ENCODE measurements around the gene C1QL2.

DNA sequence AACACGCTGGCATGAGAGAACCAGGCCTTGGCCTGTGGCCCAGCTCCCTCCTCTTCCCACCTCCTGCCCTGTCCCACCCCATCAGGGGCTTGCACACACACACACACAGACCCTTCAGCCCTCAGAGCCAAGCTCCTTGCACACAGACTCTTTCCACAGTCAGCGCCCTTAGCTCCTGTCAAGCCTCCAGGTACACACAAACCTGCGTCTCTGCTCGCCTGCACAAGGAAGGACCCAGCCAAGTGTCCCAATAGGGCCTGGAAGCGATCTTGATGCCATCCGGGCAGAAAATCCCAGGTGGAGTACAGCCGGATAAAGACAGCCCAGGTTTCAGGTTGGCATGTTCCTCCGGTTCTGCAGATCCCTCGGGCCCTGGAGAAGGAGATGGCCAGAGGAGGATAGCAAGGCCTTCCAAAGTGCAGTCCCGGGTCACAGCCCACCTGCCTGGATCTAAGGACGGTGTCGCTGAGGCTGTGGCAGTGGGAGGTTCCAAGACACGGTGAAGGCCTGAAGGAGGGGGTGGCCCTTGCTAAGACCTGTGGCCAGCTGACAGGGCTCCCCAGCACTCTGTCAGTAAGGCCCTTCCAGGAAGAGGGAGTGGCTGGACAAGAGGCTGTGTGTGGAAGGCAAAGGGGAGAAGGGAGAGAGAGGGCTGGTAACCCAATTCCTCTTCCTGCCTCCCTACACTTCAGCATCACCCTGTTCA lies 46.6 kb upstream of the C1QL2 start:
- TF ChIP-seq EZH2phosphoT487 (IDR thresholded peaks at IDR 0.05; ENCODE audit: borderline replicate concordance), result no peak
- no peak for TF ChIP-seq SIN3A (IDR thresholded peaks at IDR 0.05; ENCODE audit: low read depth)
- TF ChIP-seq, protein P1, sequence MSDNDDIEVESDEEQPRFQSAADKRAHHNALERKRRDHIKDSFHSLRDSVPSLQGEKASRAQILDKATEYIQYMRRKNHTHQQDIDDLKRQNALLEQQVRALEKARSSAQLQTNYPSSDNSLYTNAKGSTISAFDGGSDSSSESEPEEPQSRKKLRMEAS (IDR thresholded peaks at IDR 0.05), result no peak
- TF ChIP-seq, protein P2, sequence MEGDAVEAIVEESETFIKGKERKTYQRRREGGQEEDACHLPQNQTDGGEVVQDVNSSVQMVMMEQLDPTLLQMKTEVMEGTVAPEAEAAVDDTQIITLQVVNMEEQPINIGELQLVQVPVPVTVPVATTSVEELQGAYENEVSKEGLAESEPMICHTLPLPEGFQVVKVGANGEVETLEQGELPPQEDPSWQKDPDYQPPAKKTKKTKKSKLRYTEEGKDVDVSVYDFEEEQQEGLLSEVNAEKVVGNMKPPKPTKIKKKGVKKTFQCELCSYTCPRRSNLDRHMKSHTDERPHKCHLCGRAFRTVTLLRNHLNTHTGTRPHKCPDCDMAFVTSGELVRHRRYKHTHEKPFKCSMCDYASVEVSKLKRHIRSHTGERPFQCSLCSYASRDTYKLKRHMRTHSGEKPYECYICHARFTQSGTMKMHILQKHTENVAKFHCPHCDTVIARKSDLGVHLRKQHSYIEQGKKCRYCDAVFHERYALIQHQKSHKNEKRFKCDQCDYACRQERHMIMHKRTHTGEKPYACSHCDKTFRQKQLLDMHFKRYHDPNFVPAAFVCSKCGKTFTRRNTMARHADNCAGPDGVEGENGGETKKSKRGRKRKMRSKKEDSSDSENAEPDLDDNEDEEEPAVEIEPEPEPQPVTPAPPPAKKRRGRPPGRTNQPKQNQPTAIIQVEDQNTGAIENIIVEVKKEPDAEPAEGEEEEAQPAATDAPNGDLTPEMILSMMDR (IDR thresholded peaks at IDR 0.05 in 2 of 3, conservative IDR thresholded peaks at IDR 0.05 in 1 of 3; ENCODE audit: borderline replicate concordance in 1 of 3, insufficient read depth in 1 of 3, low read depth in 2 of 3, low read length in 2 of 3), result no peak
- no peak for TF ChIP-seq EZH2 (IDR thresholded peaks at IDR 0.05)
- no peak for TF ChIP-seq RAD21 (IDR thresholded peaks at IDR 0.05; ENCODE audit: low read depth)
- TF ChIP-seq POLR2AphosphoS5 (IDR thresholded peaks at IDR 0.05; ENCODE audit: low read depth, low read length), result no peak
- TF ChIP-seq, protein P3, sequence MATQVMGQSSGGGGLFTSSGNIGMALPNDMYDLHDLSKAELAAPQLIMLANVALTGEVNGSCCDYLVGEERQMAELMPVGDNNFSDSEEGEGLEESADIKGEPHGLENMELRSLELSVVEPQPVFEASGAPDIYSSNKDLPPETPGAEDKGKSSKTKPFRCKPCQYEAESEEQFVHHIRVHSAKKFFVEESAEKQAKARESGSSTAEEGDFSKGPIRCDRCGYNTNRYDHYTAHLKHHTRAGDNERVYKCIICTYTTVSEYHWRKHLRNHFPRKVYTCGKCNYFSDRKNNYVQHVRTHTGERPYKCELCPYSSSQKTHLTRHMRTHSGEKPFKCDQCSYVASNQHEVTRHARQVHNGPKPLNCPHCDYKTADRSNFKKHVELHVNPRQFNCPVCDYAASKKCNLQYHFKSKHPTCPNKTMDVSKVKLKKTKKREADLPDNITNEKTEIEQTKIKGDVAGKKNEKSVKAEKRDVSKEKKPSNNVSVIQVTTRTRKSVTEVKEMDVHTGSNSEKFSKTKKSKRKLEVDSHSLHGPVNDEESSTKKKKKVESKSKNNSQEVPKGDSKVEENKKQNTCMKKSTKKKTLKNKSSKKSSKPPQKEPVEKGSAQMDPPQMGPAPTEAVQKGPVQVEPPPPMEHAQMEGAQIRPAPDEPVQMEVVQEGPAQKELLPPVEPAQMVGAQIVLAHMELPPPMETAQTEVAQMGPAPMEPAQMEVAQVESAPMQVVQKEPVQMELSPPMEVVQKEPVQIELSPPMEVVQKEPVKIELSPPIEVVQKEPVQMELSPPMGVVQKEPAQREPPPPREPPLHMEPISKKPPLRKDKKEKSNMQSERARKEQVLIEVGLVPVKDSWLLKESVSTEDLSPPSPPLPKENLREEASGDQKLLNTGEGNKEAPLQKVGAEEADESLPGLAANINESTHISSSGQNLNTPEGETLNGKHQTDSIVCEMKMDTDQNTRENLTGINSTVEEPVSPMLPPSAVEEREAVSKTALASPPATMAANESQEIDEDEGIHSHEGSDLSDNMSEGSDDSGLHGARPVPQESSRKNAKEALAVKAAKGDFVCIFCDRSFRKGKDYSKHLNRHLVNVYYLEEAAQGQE (IDR thresholded peaks at IDR 0.05; ENCODE audit: low read depth), result no peak
- no peak for TF ChIP-seq ELF1 (IDR thresholded peaks at IDR 0.05; ENCODE audit: borderline replicate concordance, low read depth)
